Stimulated activated CD8-positive, alpha-beta memory T cell treated with anti-CD3 and anti-CD28 coated beads, Interleukin-2, amount 100 ng/mL, for 48 hours (primary cell): Measurements from ENCODE around the gene DACT2.

Experiments
- DNase-seq, 2 donors: peaks; one replicate each; pipeline ENCODE4 v3.0.0-alpha.2; 2020; ENCODE audit warnings: low read depth in 2 of 2

DACT2 gene

GRCh38 chr6:168265394-168265793 lies 54.2 kb downstream of the DACT2 start:
- no peak for DNase-seq

GRCh38 chr6:168264593-168265335 lies 54.8 kb downstream of the DACT2 start:
- no peak for DNase-seq

- DNase-seq: no peak
Observed at GRCh38 chr6:168263351-168263905, 56.1 kb downstream of the DACT2 start.

- DNase-seq: no peak
Observed at GRCh38 chr6:168261234-168261633, 58.3 kb downstream of the DACT2 start.

- no peak for DNase-seq
Observed at GRCh38 chr6:168260420-168260987, 59.1 kb downstream of the DACT2 start.

GRCh38 chr6:168258795-168259194 lies 60.8 kb downstream of the DACT2 start:
- no peak for DNase-seq

- DNase-seq: no peak
Observed at GRCh38 chr6:168256940-168257339, 62.6 kb downstream of the DACT2 start.
